T-cell (primary cell): ENCODE measurements around the gene PBX1. TPM values are rescaled to one million over a fixed set of nuclear protein-coding genes. Genes with fewer than 3 reads are reported as not detected.

Source experiments
- ATAC-seq, 4 experiments: fragments of 200-7000 bp in 3 of 4; fragments of 150-1000 bp in 1 of 4; cut with Tn5 transposase; replicated peaks in 1 of 4; 1 replicate in 3 of 4; 2 replicates in 1 of 4; pipeline ENCODE4 v1.10.0; 2021; ENCODE audit warnings: moderate library complexity in 3 of 4, mild to moderate bottlenecking in 2 of 4, moderate number of reproducible peaks in 1 of 4
- CTCF ChIA-PET, 2 donors: fragments of 300-600 bp; sonication (Branson Sonifier 250); formaldehyde crosslinking; loops; one replicate each; lab custom pipeline; 2022; ENCODE audit warnings: antibody characterized with exemption in 2 of 2; lab: Charles Lee
- POLR2A ChIA-PET, 2 donors: fragments of 300-600 bp; sonication (Branson Sonifier 250); formaldehyde crosslinking; loops; one replicate each; lab custom pipeline; 2022; ENCODE audit warnings: antibody characterized with exemption in 2 of 2; lab: Charles Lee
- DNase-seq, 35 experiments: peaks; one replicate each; pipeline versions ENCODE4 v3.0.0 to v3.0.0-alpha.2; 2013 to 2023
- H3K27ac ChIP-seq: one replicate; pipeline ENCODE4 v1.5.1; 2013; ENCODE audit warnings: low read length
- H3K27me3 ChIP-seq, 2 experiments: replicated peaks in 1 of 2; 1 replicate in 1 of 2; 2 replicates in 1 of 2; pipeline versions ENCODE4 v1.6.1 to v1.7.0; 2013; ENCODE audit warnings: low read length in 1 of 2, mixed read lengths in 1 of 2; ENCODE audit not compliant: control insufficient read depth in 2 of 2, insufficient read depth in 2 of 2; ENCODE audit errors: extremely low read depth in 1 of 2
- H3K36me3 ChIP-seq, 2 donors: 1 replicate in 1 of 2; 2 replicates in 1 of 2; pipeline versions ENCODE4 v1.6.1 to v1.7.0; 2013; ENCODE audit warnings: low read length in 1 of 2; ENCODE audit not compliant: control insufficient read depth in 2 of 2, insufficient read depth in 1 of 2; ENCODE audit errors: extremely low read depth in 1 of 2
- H3K4me1 ChIP-seq, 2 experiments: 1 replicate in 1 of 2; 2 replicates in 1 of 2; pipeline versions ENCODE4 v1.6.1 to v1.7.0; 2013; ENCODE audit warnings: low read length in 2 of 2, mixed read lengths in 1 of 2; ENCODE audit not compliant: insufficient read depth in 2 of 2, control insufficient read depth in 1 of 2; ENCODE audit errors: extremely low read depth in 1 of 2
- H3K4me3 ChIP-seq, 2 donors: 1 replicate in 1 of 2; 2 replicates in 1 of 2; pipeline versions ENCODE4 v1.5.1 to v1.7.0; 2013; ENCODE audit warnings: mild to moderate bottlenecking in 2 of 2, low read length in 1 of 2, moderate library complexity in 1 of 2; ENCODE audit not compliant: control insufficient read depth in 1 of 2; ENCODE audit errors: extremely low read depth in 1 of 2
- H3K9me3 ChIP-seq: 2 replicates; pipeline ENCODE4 v1.7.0; 2013
- H3K27ac Mint-ChIP-seq, 2 donors: one replicate each; pipeline ENCODE4 v1.8.0; 2020 to 2021; ENCODE audit warnings: mild to moderate bottlenecking in 2 of 2, mixed read lengths in 2 of 2
- H3K27me3 Mint-ChIP-seq, 2 donors: one replicate each; pipeline ENCODE4 v1.8.0; 2021 to 2022; ENCODE audit warnings: mixed read lengths in 2 of 2
- H3K36me3 Mint-ChIP-seq: one replicate; pipeline ENCODE4 v1.8.0; 2021; ENCODE audit warnings: mixed read lengths
- H3K4me1 Mint-ChIP-seq, 3 donors: one replicate each; pipeline ENCODE4 v1.8.0; 2020 to 2022; ENCODE audit warnings: mixed read lengths in 3 of 3, mild to moderate bottlenecking in 1 of 3
- H3K4me3 Mint-ChIP-seq, 3 donors: one replicate each; pipeline ENCODE4 v1.8.0; 2020 to 2022; ENCODE audit warnings: mild to moderate bottlenecking in 3 of 3, mixed read lengths in 3 of 3, moderate library complexity in 3 of 3
- H3K9me3 Mint-ChIP-seq, 3 donors: one replicate each; pipeline ENCODE4 v1.8.0; 2020 to 2022; ENCODE audit warnings: mixed read lengths in 3 of 3
- WGBS: methylation state at CpG from one replicate; pipeline ENCODE4 v1.1.5; 2013; ENCODE audit warnings: missing lambda C conversion rate; ENCODE audit not compliant: insufficient coverage; 5-methylcytosine and 5-hydroxymethylcytosine counted together
- total RNA-seq, 35 experiments: library from RNA in 6 of 35; stranded (reverse) in 6 of 35; fragments of 120-200 nt in 1 of 35; gene quantifications; one replicate each; pipeline versions ENCODE4 v1.2.1 to v1.2.4 and lab custom pipeline; 2013 to 2026

PBX1 gene
- total RNA-seq, 5 donors from 2014 or later (not counting 1 experiment from before 2014, with no cell fraction given): 0.92 to 2.9 (median 1.8) TPM

DNA sequence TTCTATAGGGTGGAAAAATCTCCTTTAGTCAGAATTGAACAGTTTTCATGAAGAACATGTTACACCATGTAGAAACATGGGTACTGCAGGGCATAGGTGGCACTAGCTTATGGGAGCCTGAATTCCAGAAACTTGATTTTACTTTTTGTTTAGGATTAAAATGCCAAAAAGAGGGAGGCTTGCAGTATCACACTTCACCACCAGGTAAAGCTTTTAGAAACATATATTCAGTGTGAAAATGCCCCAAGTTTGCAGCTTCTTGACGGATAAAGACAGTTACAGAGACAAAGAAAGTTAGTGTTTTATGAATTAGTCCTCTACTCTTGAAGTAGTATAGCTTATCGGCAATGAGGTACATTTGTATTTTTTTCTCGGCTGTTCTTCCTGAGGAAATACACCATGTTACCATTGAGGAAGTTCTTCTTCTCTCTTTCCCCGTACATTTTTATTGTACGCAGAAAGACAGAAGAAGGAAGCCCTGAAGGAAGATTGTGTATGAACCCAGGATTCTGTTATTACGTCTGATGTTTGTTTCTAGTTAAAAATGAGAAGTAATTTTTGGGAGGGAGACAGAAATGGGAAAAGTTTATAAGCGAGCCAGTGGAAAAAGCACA is 66.1 kb downstream of the PBX1 start:
- peak overlapping the region in 1 of 3 donors; percentile 29 for H3K4me3 Mint-ChIP-seq

GRCh38 chr1:164628772-164629171 is 69.8 kb downstream of the PBX1 start:
- CTCF ChIA-PET: no interaction called here
- Mint-ChIP-seq H3K27me3 (no peaks in the 10 kb centered on the region), H3K9me3 (no peaks in the 10 kb centered on the region), H3K4me1 (peaks cover 0 to 5% (median 0%) of the 10 kb centered on the region in 3 donors), H3K27ac (no peak overlapping the region), H3K4me3 (no peak overlapping the region), H3K36me3 (no peaks in the 10 kb centered on the region)
- H3K4me3 ChIP-seq: no peak overlapping the region
- no peak for DNase-seq
- no peak for ATAC-seq
- no peaks in the 10 kb centered on the region for H3K9me3 ChIP-seq
- no peaks in the 10 kb centered on the region for H3K4me1 ChIP-seq
- 72% methylated on average over 3 of the region's 7 CpGs for WGBS
- H3K36me3 ChIP-seq: no peaks in the 10 kb centered on the region
- no peak overlapping the region for H3K27ac ChIP-seq
- POLR2A ChIA-PET: no interaction called here
- H3K27me3 ChIP-seq: no peaks in the 10 kb centered on the region

More for the DNA sequence above, 66.1 kb downstream of the PBX1 start:
- no peak for ATAC-seq
- H3K4me1 Mint-ChIP-seq: peaks cover 0 to 5% (median 0%) of the 10 kb centered on the region in 3 donors
- no peak for DNase-seq
- H3K27ac Mint-ChIP-seq: no peak overlapping the region
- Histone ChIP-seq H3K4me3 (no peak overlapping the region), H3K4me1 (no peaks in the 10 kb centered on the region), H3K36me3 (no peaks in the 10 kb centered on the region), H3K27me3 (no peaks in the 10 kb centered on the region), H3K9me3 (no peaks in the 10 kb centered on the region), H3K27ac (no peak overlapping the region)
- H3K9me3 Mint-ChIP-seq: no peaks in the 10 kb centered on the region
- no peaks in the 10 kb centered on the region for H3K36me3 Mint-ChIP-seq
- WGBS: no CpG with 5 or more reads among the region's 7 CpGs
- CTCF ChIA-PET: interaction anchor here (0.6 to 0.7 kb wide), 2 partner anchors 42 to 172 kb away, joined by 4 to 5 read pairs; no protein-coding TSS in a partner anchor
- peaks cover 0 to 3% of the 10 kb centered on the region in 2 donors for H3K27me3 Mint-ChIP-seq
- POLR2A ChIA-PET: interaction anchor here in 1 of 2 donors (0.6 kb wide), 1 partner anchor 633 kb away, joined by 5 read pairs; no protein-coding TSS in a partner anchor

GRCh38 chr1:164629971-164630370 is 71.0 kb downstream of the PBX1 start:
- Mint-ChIP-seq H3K36me3 (no peaks in the 10 kb centered on the region), H3K4me1 (peaks cover 0 to 4% (median 0%) of the 10 kb centered on the region in 3 donors), H3K27ac (no peak overlapping the region), H3K9me3 (no peaks in the 10 kb centered on the region), H3K4me3 (no peak overlapping the region), H3K27me3 (no peaks in the 10 kb centered on the region)
- H3K27me3 ChIP-seq: no peaks in the 10 kb centered on the region
- no peaks in the 10 kb centered on the region for H3K4me1 ChIP-seq
- H3K9me3 ChIP-seq: no peaks in the 10 kb centered on the region
- POLR2A ChIA-PET: no interaction called here
- CTCF ChIA-PET: no interaction called here
- no peak for DNase-seq
- no peak overlapping the region for H3K27ac ChIP-seq
- no peaks in the 10 kb centered on the region for H3K36me3 ChIP-seq
- ATAC-seq: no peak
- H3K4me3 ChIP-seq: no peak overlapping the region
- 86% methylated on average over 6 of the region's 8 CpGs for WGBS

- ChIA-PET CTCF (no interaction called here), POLR2A (no interaction called here)
- Mint-ChIP-seq H3K9me3 (no peaks in the 10 kb centered on the region), H3K27me3 (no peaks in the 10 kb centered on the region), H3K4me1 (no peaks in the 10 kb centered on the region), H3K27ac (no peak overlapping the region), H3K4me3 (no peak overlapping the region), H3K36me3 (no peaks in the 10 kb centered on the region)
- no peaks in the 10 kb centered on the region for H3K4me1 ChIP-seq
- H3K9me3 ChIP-seq: no peaks in the 10 kb centered on the region
- ATAC-seq (no peak), DNase-seq (no peak)
- no peak overlapping the region for H3K27ac ChIP-seq
- H3K36me3 ChIP-seq: no peaks in the 10 kb centered on the region
- no peak overlapping the region for H3K4me3 ChIP-seq
- WGBS: 57% methylated on average over 1 of the region's 3 CpGs
- no peaks in the 10 kb centered on the region for H3K27me3 ChIP-seq
These were observed 71.8 kb downstream of the PBX1 start for GRCh38 chr1:164630626-164631396.

DNA sequence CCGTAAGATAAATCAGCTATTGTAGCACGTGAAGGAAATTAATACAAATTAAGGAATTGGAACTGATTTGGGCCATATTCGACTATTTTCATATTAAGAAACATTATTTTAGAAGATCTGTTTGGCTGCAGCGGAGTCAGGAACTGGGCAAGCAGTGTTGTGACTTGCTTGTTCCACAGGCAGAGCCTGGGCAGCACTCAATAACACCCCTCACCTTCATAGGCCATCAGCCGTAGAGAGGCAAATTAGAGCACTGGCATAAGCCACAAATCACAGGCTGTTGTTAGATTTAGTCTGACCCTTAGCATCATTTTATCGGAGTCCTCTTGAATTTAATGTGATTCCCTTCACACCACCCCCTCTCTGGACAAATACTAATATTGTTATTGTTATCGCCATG is 72.8 kb downstream of the PBX1 start:
- H3K27ac ChIP-seq: no peak overlapping the region
- H3K27me3 ChIP-seq: no peaks in the 10 kb centered on the region
- no peaks in the 10 kb centered on the region for H3K9me3 ChIP-seq
- ChIA-PET POLR2A (no interaction called here), CTCF (no interaction called here)
- no peak overlapping the region for H3K4me3 ChIP-seq
- 76% methylated on average over 2 of the region's 7 CpGs for WGBS
- Mint-ChIP-seq H3K36me3 (no peaks in the 10 kb centered on the region), H3K27me3 (no peaks in the 10 kb centered on the region), H3K27ac (no peak overlapping the region), H3K4me1 (no peaks in the 10 kb centered on the region), H3K4me3 (no peak overlapping the region), H3K9me3 (no peaks in the 10 kb centered on the region)
- no peak for ATAC-seq
- no peaks in the 10 kb centered on the region for H3K4me1 ChIP-seq
- no peaks in the 10 kb centered on the region for H3K36me3 ChIP-seq
- no peak for DNase-seq

GRCh38 chr1:164633997-164634396 is 75.0 kb downstream of the PBX1 start:
- ATAC-seq (no peak), DNase-seq (no peak)
- Histone ChIP-seq H3K27ac (no peak overlapping the region), H3K4me3 (no peak overlapping the region), H3K27me3 (no peaks in the 10 kb centered on the region), H3K9me3 (no peaks in the 10 kb centered on the region), H3K36me3 (no peaks in the 10 kb centered on the region), H3K4me1 (no peaks in the 10 kb centered on the region)
- Mint-ChIP-seq H3K9me3 (no peaks in the 10 kb centered on the region), H3K4me3 (no peak overlapping the region), H3K36me3 (no peaks in the 10 kb centered on the region), H3K4me1 (no peaks in the 10 kb centered on the region), H3K27ac (no peak overlapping the region), H3K27me3 (no peaks in the 10 kb centered on the region)
- POLR2A ChIA-PET: no interaction called here
- CTCF ChIA-PET: no interaction called here
- WGBS: 90% methylated on average over 2 of the region's 7 CpGs
